ENCODE measurements around the gene DHRS4. TPM values are rescaled to one million over a fixed set of nuclear protein-coding genes. Genes with fewer than 3 reads are reported as not detected.

DHRS4 gene
- 54.4 and 60.7 TPM in 2 replicates for total RNA-seq

GRCh38 chr14:23953464-23954278 is at the start of gene DHRS4:
DHRS4 (plus strand) TSS chr14:23953770; CDS start chr14:23953789, 19 bp downstream.

GRCh38 chr14:23988607-23989363 is 35.2 kb downstream of the DHRS4 start, which contains the start of gene DHRS4L2:
DHRS4L2 (plus strand) TSS chr14:23988929; CDS start chr14:23988948, 19 bp downstream.

Other genes starting within 250 kb of the DHRS4 start
- 10.5 and 19.1 TPM in 2 replicates for gene DHRS4L2, start 35.2 kb downstream of the DHRS4 start, total RNA-seq
- 0.23 TPM in 1 of 2 replicates, not detected in the other for gene CARMIL3, start 98.2 kb downstream of the DHRS4 start, total RNA-seq
- not detected in 2 replicates for gene CPNE6, start 117.8 kb downstream of the DHRS4 start, total RNA-seq
- 29.8 TPM in 2 replicates for gene PCK2, start 140.5 kb downstream of the DHRS4 start, total RNA-seq
- gene DCAF11, start 161.0 kb downstream of the DHRS4 start, total RNA-seq, result 40.7 and 41.4 TPM in 2 replicates
- gene NRL, start 161.2 kb downstream of the DHRS4 start, total RNA-seq, result 0.12 and 3.7 TPM in 2 replicates
- gene FITM1, start 176.9 kb downstream of the DHRS4 start, total RNA-seq, result 0.09 TPM in 1 of 2 replicates, not detected in the other
- gene PSME1, start 182.4 kb downstream of the DHRS4 start, total RNA-seq, result 155 and 162 TPM in 2 replicates
- gene EMC9, start 187.8 kb downstream of the DHRS4 start, total RNA-seq, result 10.2 and 11.3 TPM in 2 replicates
- 48.4 and 65.5 TPM in 2 replicates for gene PSME2, start 192.8 kb downstream of the DHRS4 start, total RNA-seq
- 44.8 and 49.7 TPM in 2 replicates for gene RNF31, start 193.7 kb downstream of the DHRS4 start, total RNA-seq
- gene IRF9, start 207.5 kb downstream of the DHRS4 start, total RNA-seq, result 26.7 and 48.1 TPM in 2 replicates
- 15.1 and 18.4 TPM in 2 replicates for gene REC8, start 218.3 kb downstream of the DHRS4 start, total RNA-seq
- gene IPO4, start 235.0 kb downstream of the DHRS4 start, total RNA-seq, result 23.9 and 28.9 TPM in 2 replicates
- 54.7 and 58.8 TPM in 2 replicates for gene TM9SF1, start 241.7 kb downstream of the DHRS4 start, total RNA-seq

All from pericardium fibroblast (primary cell).